ENCODE data around the gene TSNAXIP1. TPM values are rescaled to one million over a fixed set of nuclear protein-coding genes. Genes with fewer than 3 reads are reported as not detected.
"Not testable (repeated sequence)": the region's sequence is repeated elsewhere in the genome, so short reads cannot be mapped to it uniquely, and the experiment has no call there.

TSNAXIP1 gene
- total and polyA plus RNA-seq, 2 experiments from 2014 or later, result 0.65 to 1.2 TPM

DNA sequence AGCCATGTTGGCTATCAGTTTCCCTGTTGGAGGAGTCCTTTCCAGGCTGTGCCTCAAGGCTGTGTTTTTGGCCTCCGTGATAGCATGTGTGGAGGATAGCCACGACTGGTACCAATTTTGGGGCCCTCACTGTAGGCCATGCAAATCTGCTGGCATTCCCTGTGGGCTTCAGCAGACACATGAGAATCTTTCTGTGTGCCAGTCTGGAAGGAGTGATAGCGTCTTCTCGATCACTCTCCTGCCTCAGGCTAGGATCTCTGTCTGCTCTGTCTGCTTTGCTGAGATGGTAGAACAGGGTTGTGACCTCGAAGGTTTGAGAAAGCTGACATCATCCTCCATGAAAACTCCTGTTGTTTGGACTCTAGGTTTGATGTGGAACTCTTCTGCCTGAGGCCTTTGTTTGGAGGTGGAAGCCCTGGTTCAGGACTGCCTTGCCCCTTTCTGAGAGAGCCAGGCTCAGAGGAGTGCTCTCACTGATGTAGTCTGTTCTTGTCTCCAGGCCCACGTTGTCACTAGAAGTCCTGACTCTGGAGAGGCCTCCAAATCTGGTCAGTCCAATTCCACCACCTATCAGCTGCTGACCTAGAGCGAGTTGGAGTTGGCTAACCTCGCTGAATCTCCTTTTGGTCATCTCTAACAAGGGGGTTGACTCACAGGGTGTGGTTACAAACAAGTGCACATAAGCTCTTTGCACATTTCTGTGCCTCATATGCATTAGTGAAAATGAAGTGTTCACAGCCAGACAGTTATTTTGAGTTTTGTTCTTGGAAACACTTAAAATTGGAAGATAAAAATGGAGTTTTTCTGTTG lies 54.1 kb downstream of the TSNAXIP1 start:
- Histone ChIP-seq H3K9ac (peak overlapping the region; percentile 75), H3F3A (ENCODE audit: insufficient read depth) (peaks cover 63% of the 10 kb centered on the region), H3K9me3 (ENCODE audit: low read depth) (no peaks in the 10 kb centered on the region), H4K20me1 (ENCODE audit: insufficient read depth) (peaks cover 14% of the 10 kb centered on the region; the same call in 1 of the 2 replicates), H3K9me2 (ENCODE audit: insufficient read depth) (no peaks in the 10 kb centered on the region), H3K36me3 (ENCODE audit: low read depth) (peaks cover 10% of the 10 kb centered on the region; the same call in 1 of the 2 replicates), H3K4me2 (ENCODE audit: unreplicated experiment) (peak overlapping the region; percentile 65), H2AFZ (no peak overlapping the region), H3K4me3 (no peak overlapping the region), H3K27me3 (replicated peaks; ENCODE audit: insufficient read depth) (no peaks in the 10 kb centered on the region), H3K27ac (peak overlapping the region; percentile 94), H3K4me1 (ENCODE audit: insufficient read depth) (peaks cover 57% of the 10 kb centered on the region), H3K79me2 (ENCODE audit: insufficient read depth) (peaks cover 96% of the 10 kb centered on the region)
- WGBS, 2 experiments (ENCODE audit: low coverage in 1 of 2, low lambda C conversion rate in 2 of 2, missing lambda C conversion rate in 2 of 2), result 43 to 44% methylated on average over 8 of the region's 8 CpGs
- peak; percentile 95 for DNase-seq
- in situ Hi-C loops (cut with MboI), result no loop called here
- TF ChIP-seq EZH2phosphoT487 (IDR thresholded peaks at IDR 0.05; ENCODE audit: insufficient read depth, low read depth) (no peak), EZH2 (IDR thresholded peaks at IDR 0.05; ENCODE audit: insufficient read depth, poor library complexity, severe bottlenecking) (no peak)

- Histone ChIP-seq H4K20me1 (ENCODE audit: insufficient read depth) (peaks cover 12% of the 10 kb centered on the region; the same call in 1 of the 2 replicates), H3K9me3 (ENCODE audit: low read depth) (no peaks in the 10 kb centered on the region), H3K27ac (peak overlapping the region; percentile 94), H3K36me3 (ENCODE audit: low read depth) (peaks cover 15% of the 10 kb centered on the region; the same call in 1 of the 2 replicates), H3K4me1 (ENCODE audit: insufficient read depth) (peaks cover 56% of the 10 kb centered on the region), H3F3A (ENCODE audit: insufficient read depth) (peaks cover 52% of the 10 kb centered on the region), H3K4me2 (ENCODE audit: unreplicated experiment) (peak overlapping the region; percentile 65), H3K9me2 (ENCODE audit: insufficient read depth) (no peaks in the 10 kb centered on the region), H3K79me2 (ENCODE audit: insufficient read depth) (peaks cover 96% of the 10 kb centered on the region), H2AFZ (no peak overlapping the region), H3K4me3 (no peak overlapping the region), H3K9ac (peak overlapping the region; percentile 75), H3K27me3 (replicated peaks; ENCODE audit: insufficient read depth) (no peaks in the 10 kb centered on the region)
- in situ Hi-C loops (cut with MboI), result no loop called here
- no peak for DNase-seq
- TF ChIP-seq EZH2 (IDR thresholded peaks at IDR 0.05; ENCODE audit: insufficient read depth, poor library complexity, severe bottlenecking) (no peak), EZH2phosphoT487 (IDR thresholded peaks at IDR 0.05; ENCODE audit: insufficient read depth, low read depth) (no peak)
- WGBS, 2 experiments (ENCODE audit: low coverage in 1 of 2, low lambda C conversion rate in 2 of 2, missing lambda C conversion rate in 2 of 2), result 96% methylated on average over 6 of the region's 6 CpGs
Observed at GRCh38 chr16:67861877-67862276, 55.2 kb downstream of the TSNAXIP1 start.

GRCh38 chr16:67862623-67863583 lies 56.2 kb downstream of the TSNAXIP1 start:
- Histone ChIP-seq H3K27me3 (replicated peaks; ENCODE audit: insufficient read depth) (no peaks in the 10 kb centered on the region), H3K4me3 (no peak overlapping the region), H3K27ac (peak overlapping the region; percentile 94), H3K4me2 (ENCODE audit: unreplicated experiment) (peak overlapping the region; percentile 54), H3K9ac (peak overlapping the region; percentile 62), H3K9me2 (ENCODE audit: insufficient read depth) (no peaks in the 10 kb centered on the region), H3K79me2 (ENCODE audit: insufficient read depth) (peaks cover 99% of the 10 kb centered on the region), H3F3A (ENCODE audit: insufficient read depth) (peaks cover 45% of the 10 kb centered on the region), H3K36me3 (ENCODE audit: low read depth) (peaks cover 26% of the 10 kb centered on the region; the same call in 1 of the 2 replicates), H3K4me1 (ENCODE audit: insufficient read depth) (peaks cover 48% of the 10 kb centered on the region), H4K20me1 (ENCODE audit: insufficient read depth) (peaks cover 12% of the 10 kb centered on the region; the same call in 1 of the 2 replicates), H2AFZ (no peak overlapping the region), H3K9me3 (ENCODE audit: low read depth) (no peaks in the 10 kb centered on the region)
- TF ChIP-seq EZH2phosphoT487 (IDR thresholded peaks at IDR 0.05; ENCODE audit: insufficient read depth, low read depth) (no peak), EZH2 (IDR thresholded peaks at IDR 0.05; ENCODE audit: insufficient read depth, poor library complexity, severe bottlenecking) (no peak)
- in situ Hi-C loops (cut with MboI), result no loop called here
- WGBS, 2 experiments (ENCODE audit: low coverage in 1 of 2, low lambda C conversion rate in 2 of 2, missing lambda C conversion rate in 2 of 2), result 59 to 61% methylated on average over 11 of the region's 11 CpGs
- DNase-seq, result peak; percentile 87

- peaks cover 35% of the 10 kb centered on the region for H3F3A ChIP-seq (ENCODE audit: insufficient read depth)
- peaks cover 39% of the 10 kb centered on the region for H3K4me1 ChIP-seq (ENCODE audit: insufficient read depth)
- H3K27me3 ChIP-seq (replicated peaks; ENCODE audit: insufficient read depth); H3K9me3 ChIP-seq (ENCODE audit: low read depth); DNase-seq; H3K4me2 ChIP-seq (ENCODE audit: unreplicated experiment); in situ Hi-C loops (cut with MboI); H3K9me2 ChIP-seq (ENCODE audit: insufficient read depth); H2AFZ ChIP-seq; H3K4me3 ChIP-seq: not testable (repeated sequence)
- H3K79me2 ChIP-seq (ENCODE audit: insufficient read depth), result peaks cover 100% of the 10 kb centered on the region
- WGBS, 2 experiments (ENCODE audit: low coverage in 1 of 2, low lambda C conversion rate in 2 of 2, missing lambda C conversion rate in 2 of 2), result 92% methylated on average over 5 to 6 of the region's 6 CpGs
- H3K9ac ChIP-seq, result peak overlapping the region; percentile 62; the same call in 1 of the 2 replicates
- peak overlapping the region; percentile 94 for H3K27ac ChIP-seq
- H3K36me3 ChIP-seq (ENCODE audit: low read depth), result peaks cover 28% of the 10 kb centered on the region; the same call in 1 of the 2 replicates
- peaks cover 12% of the 10 kb centered on the region; the same call in 1 of the 2 replicates for H4K20me1 ChIP-seq (ENCODE audit: insufficient read depth)
Observed at GRCh38 chr16:67864044-67864443, 57.4 kb downstream of the TSNAXIP1 start.

Measured in GM23248 (cell line).